ENCODE measurements around the gene TEX29.

Gene TEX29

GRCh38 chr13:111326981-111327642, 6.7 kb downstream of the TEX29 start:
- DNase-seq (ENCODE audit: low spot score), result no peak
- TF ChIP-seq CTCF (IDR thresholded peaks at IDR 0.05; ENCODE audit: extremely low read depth, missing control alignments), result no peak

GRCh38 chr13:111327730-111328573, 7.5 kb downstream of the TEX29 start:
- TF ChIP-seq CTCF (IDR thresholded peaks at IDR 0.05; ENCODE audit: extremely low read depth, missing control alignments), result no peak
- DNase-seq (ENCODE audit: low spot score), result no peak

- no peak for DNase-seq (ENCODE audit: low spot score)
These were observed 8.3 kb downstream of the TEX29 start for GRCh38 chr13:111328574-111329410.

GRCh38 chr13:111329641-111330040, 9.2 kb downstream of the TEX29 start:
- TF ChIP-seq CTCF (IDR thresholded peaks at IDR 0.05; ENCODE audit: extremely low read depth, missing control alignments), result no peak
- no peak for DNase-seq (ENCODE audit: low spot score)

More at GRCh38 chr13:111328574-111329410, 8.3 kb downstream of the TEX29 start:
- no peak for TF ChIP-seq CTCF (IDR thresholded peaks at IDR 0.05; ENCODE audit: extremely low read depth, missing control alignments)

GRCh38 chr13:111330066-111330610, 9.7 kb downstream of the TEX29 start:
- DNase-seq (ENCODE audit: low spot score), result no peak
- no peak for TF ChIP-seq CTCF (IDR thresholded peaks at IDR 0.05; ENCODE audit: extremely low read depth, missing control alignments)

- DNase-seq (ENCODE audit: low spot score), result no peak
- TF ChIP-seq CTCF (IDR thresholded peaks at IDR 0.05; ENCODE audit: extremely low read depth, missing control alignments), result no peak
These were observed 14.9 kb downstream of the TEX29 start for GRCh38 chr13:111335298-111335697.

All from GM20000 (cell line).